GM12875 (cell line): ENCODE measurements around the gene UBR1.

Source experiments
- H3K4me3 ChIP-seq: one replicate; pipeline ENCODE4 v1.5.1; 2011; ENCODE audit warnings: low read depth, low read length, control low read depth
- CTCF ChIP-seq: IDR thresholded peaks from 2 replicates; pipeline ENCODE4 v1.5.1; 2011; ENCODE audit warnings: low read depth, mild to moderate bottlenecking, control low read depth, inconsistent platforms, low read length, moderate library complexity, borderline replicate concordance; ENCODE audit not compliant: insufficient read depth

The UBR1 gene

GRCh38 chr15:43099105-43099845, 6.6 kb downstream of the UBR1 start:
- TF ChIP-seq CTCF, result no peak
- no peak overlapping the region for H3K4me3 ChIP-seq

GRCh38 chr15:43096411-43096810, 9.4 kb downstream of the UBR1 start:
- TF ChIP-seq CTCF, result no peak
- no peak overlapping the region for H3K4me3 ChIP-seq

- H3K4me3 ChIP-seq, result no peak overlapping the region
- TF ChIP-seq CTCF, result no peak
Observed at GRCh38 chr15:43095708-43096347, 10.0 kb downstream of the UBR1 start.

- H3K4me3 ChIP-seq, result no peak overlapping the region
- no peak for TF ChIP-seq CTCF
Observed at GRCh38 chr15:43095243-43095642, 10.6 kb downstream of the UBR1 start.

- H3K4me3 ChIP-seq, result no peak overlapping the region
- no peak for TF ChIP-seq CTCF
Observed at GRCh38 chr15:43094416-43095030, 11.3 kb downstream of the UBR1 start.

- no peak overlapping the region for H3K4me3 ChIP-seq
- no peak for TF ChIP-seq CTCF
Observed at GRCh38 chr15:43093026-43093425, 12.8 kb downstream of the UBR1 start.
